ENCODE results near the gene PRKCZ.

DNA sequence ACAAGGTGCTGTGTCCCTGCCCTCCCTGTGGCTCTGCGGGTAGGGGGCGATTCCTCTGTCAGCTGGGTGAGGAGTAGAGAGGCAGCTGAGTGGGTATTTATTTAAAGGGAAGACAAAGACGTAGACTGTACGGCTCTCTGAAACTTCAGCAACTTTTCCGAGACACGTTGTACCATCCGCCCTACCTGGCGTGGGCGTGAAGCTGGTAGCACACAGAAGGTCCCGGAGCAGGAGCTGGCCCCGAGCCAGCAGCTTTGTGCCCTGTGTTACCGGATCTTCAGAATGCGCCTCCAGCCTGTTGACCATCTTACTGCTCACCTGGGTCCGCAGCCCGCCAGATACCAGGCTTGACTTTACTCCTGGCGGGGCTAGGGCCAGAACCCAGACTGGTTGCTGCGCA lies 34.9 kb downstream of the PRKCZ start:
- TF ChIP-seq, protein P1, sequence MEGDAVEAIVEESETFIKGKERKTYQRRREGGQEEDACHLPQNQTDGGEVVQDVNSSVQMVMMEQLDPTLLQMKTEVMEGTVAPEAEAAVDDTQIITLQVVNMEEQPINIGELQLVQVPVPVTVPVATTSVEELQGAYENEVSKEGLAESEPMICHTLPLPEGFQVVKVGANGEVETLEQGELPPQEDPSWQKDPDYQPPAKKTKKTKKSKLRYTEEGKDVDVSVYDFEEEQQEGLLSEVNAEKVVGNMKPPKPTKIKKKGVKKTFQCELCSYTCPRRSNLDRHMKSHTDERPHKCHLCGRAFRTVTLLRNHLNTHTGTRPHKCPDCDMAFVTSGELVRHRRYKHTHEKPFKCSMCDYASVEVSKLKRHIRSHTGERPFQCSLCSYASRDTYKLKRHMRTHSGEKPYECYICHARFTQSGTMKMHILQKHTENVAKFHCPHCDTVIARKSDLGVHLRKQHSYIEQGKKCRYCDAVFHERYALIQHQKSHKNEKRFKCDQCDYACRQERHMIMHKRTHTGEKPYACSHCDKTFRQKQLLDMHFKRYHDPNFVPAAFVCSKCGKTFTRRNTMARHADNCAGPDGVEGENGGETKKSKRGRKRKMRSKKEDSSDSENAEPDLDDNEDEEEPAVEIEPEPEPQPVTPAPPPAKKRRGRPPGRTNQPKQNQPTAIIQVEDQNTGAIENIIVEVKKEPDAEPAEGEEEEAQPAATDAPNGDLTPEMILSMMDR (conservative IDR thresholded peaks at IDR 0.05; ENCODE audit: low read depth, low read length) = no peak
- TF ChIP-seq EZH2phosphoT487 (IDR thresholded peaks at IDR 0.05; ENCODE audit: borderline replicate concordance, low read length) (no peak), EZH2 (IDR thresholded peaks at IDR 0.05; ENCODE audit: low read length, unreplicated experiment) (no peak)

Measured in PC-3 (cell line).